Myocyte (in vitro differentiated cells): ENCODE data around the gene NLRP5. TPM values are rescaled to one million over a fixed set of nuclear protein-coding genes. Genes with fewer than 3 reads are reported as not detected.
"Not testable (repeated sequence)": the region's sequence is repeated elsewhere in the genome, so short reads cannot be mapped to it uniquely, and the experiment has no call there.

ENCODE experiments used
- DNase-seq: peaks from one replicate; pipeline ENCODE4 v3.0.0-alpha.2; 2012; ENCODE audit warnings: low read depth
- total RNA-seq: library from RNA; depleted of rRNA; stranded (reverse); fragments of >200 nt; gene quantifications from 2 replicates; pipeline ENCODE4 v1.2.3, GENCODE V29; 2014

NLRP5 gene
- total RNA-seq, 1 donor from 2014 or later = not detected

DNA sequence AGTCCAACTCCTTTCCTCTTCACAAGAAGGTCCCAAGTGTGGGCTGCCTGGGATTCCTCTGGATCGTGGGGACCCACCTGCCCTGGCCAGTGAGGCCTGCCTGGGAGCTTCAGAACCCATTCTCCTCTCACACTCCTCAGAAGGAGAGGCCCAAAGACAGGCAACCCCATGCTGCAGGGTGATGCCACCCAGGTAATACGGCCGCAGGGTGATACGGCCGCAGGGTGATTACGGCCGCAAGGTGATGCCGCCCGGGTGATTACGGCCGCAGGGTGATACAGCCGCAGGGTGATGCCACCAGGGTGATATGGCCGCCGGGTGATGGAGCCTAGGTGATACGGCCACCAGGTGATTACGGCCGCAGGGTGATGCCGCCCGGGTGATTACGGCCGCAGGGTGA, 111.7 kb downstream of the NLRP5 start:
- not testable (repeated sequence) for DNase-seq

DNA sequence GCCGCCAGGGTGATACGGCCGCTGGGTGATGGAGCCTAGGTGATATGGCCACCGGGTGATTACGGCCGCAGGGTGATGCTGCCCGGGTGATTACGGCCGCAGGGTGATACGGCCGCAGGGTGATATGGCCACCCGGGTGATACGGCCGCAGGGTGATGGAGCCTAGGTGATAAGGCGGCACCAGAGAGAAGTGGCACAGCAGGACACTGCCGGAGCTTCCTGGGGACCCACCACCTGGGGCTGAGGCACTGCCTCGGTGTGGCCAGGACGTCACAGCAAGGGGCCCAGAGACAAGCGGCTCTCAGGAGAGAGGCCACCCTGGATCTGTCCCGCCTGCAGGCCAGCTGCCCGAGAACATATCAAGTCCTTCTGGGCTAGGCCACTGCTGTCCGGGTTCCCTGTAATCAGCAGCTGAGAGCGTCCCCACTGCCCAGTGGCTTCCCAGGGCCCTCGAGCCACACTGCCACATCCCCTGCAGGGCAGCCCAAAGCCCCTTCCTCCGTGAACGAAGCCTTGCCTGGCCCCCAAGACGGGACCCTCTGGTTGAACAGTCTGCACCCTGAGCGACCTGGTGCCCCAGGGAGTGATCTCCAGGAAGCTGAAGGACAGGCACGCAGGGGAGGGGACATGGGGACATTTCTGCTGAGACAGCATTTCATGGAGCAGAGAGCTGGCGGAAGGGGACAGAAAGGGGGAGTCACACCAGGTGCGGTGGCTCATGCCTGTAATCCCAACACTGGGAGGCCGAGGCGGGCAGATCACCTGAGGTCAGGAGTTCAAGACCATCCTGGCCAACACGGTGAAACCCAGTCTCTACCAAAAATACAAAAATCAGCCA, 112.4 kb downstream of the NLRP5 start:
- no peak for DNase-seq

- no peak for DNase-seq
Measured at GRCh38 chr19:56099638-56100539, 113.3 kb downstream of the NLRP5 start.

DNA sequence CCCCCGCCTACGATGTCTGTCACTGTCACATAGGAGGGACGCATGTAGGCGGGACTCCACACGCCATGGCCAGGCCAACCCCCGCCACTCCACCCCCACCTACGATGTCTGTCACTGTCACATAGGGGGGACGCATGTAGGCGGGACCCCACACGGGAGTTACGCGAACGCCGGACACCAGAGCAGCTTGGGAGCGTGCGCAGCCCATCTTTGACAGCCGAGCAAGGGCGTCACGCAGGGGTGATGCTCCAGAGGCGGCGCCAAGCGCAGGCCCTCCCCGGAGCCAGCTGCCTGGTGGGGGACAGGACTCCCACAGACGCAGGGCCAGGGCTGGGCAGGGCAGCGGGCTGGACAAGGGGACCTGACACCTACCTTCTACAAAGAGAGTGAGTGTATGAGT, 114.5 kb downstream of the NLRP5 start:
- no peak for DNase-seq

DNA sequence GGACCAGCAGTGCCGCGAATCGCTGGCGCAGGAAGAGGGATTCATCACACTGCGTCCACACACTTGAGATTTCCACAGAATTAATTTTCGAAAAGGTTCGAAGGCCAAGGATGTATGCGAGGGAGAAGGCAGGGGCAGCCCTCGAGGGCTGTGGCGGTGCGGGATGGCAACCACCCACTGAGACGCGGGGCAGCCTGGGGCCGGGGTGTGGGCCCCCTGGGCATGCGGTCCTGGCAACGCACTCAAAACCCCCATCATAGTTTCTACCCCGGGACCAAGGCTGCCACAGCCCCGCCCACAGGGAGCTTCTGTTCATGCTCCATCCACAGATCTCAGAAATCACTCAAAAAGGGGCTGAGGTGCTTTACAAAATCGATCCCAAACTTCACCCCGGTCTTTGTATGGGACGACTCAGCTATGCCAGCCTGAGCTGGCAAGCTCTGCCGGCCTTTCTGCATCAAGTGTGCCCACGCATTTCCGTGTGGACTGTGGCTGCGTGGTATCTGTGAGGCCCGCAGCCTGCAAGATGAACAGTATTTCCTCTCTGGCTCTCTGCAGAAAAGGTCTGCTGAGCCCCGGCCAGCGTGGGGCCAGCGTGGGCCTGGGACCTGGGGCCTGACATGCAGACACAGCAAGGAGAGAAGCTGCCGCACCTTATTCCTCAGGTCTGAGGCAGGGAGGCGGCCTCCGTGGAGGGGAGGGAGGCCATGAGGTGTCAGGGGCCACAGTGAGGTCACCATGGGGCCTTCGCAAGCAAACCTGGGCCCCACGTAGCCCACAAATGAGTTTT, 115.4 kb downstream of the NLRP5 start:
- no peak for DNase-seq

DNA sequence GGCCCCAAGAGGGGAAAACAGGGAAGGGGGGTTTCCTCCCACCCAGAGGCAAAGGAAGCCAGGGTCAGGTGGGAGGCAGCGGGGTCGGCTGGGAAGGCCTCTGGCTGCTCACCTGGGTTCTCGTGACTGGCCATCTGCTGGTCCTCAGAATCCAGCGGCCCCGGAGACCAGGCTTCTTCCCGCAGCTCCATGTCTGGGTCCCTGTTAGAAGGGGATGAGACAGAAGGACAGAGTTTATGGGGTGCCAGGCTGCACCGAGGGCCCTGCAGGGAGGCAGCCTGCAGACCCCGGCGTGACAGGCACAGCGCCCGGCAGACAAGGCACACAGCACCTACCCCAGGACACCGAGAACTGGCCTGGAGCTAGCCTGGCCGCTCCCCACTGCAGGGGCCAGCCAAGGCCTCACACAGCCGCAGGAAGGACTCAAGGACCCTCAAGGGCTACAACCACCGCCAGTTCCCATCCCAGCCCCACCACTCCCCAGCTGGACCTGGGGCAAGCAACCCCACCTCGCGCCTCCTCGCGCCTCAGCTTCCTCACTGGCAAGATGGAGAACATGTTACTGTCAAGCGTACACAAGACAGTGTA, 116.5 kb downstream of the NLRP5 start:
- no peak for DNase-seq

DNA sequence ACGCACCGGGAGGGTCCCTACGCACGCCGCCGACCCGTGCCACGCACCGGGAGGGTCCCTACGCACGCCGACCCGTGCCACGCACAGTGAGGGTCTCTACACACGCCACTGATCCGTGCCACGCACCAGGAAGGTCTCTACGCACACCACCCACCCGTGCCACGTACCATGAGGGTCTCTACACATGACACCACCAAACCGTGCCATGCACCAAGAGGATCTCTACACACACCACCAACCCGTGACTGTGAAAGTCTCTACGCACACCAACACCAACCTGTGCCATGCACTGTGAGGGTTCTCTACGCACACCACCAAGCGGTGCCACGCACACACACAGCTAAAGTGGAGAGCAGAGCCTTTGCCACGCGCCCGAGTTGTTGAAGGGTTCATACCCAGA, 117.8 kb downstream of the NLRP5 start:
- no peak for DNase-seq

- DNase-seq = peak; percentile 24
Measured at GRCh38 chr19:56105090-56105701, 118.6 kb downstream of the NLRP5 start.

DNA sequence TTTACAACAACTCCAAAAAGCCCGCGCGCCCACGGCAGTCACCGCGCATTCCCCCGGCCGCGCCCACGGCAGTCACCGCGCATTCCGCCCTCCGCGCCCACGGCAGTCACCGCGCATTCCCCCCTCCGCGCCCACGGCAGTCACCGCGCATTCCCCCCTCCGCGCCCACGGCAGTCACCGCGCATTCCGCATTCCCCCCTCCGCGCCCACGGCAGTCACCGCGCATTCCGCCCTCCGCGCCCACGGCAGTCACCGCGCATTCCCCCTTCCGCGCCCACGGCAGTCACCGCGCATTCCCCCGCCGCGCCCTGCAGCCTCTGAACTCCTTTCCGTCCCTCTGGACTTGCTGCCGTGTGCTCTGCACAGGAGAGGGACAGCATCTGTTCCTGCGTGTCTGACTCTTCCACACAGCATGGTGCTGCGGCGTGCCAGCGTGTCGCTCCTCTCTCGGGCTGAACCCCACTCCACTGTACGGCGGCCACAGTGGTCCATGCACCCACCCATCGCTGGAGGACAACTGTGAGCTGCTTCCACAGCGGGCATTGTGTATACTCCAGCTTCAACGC, 119.3 kb downstream of the NLRP5 start:
- not testable (repeated sequence) for DNase-seq

GRCh38 chr19:56106397-56106849, 119.8 kb downstream of the NLRP5 start:
- DNase-seq = no peak

GRCh38 chr19:56106993-56107392, 120.4 kb downstream of the NLRP5 start:
- no peak for DNase-seq

- DNase-seq = no peak
Measured at GRCh38 chr19:56107626-56108351, 121.2 kb downstream of the NLRP5 start.

GRCh38 chr19:56108447-56109195, 122.0 kb downstream of the NLRP5 start:
- no peak for DNase-seq

DNA sequence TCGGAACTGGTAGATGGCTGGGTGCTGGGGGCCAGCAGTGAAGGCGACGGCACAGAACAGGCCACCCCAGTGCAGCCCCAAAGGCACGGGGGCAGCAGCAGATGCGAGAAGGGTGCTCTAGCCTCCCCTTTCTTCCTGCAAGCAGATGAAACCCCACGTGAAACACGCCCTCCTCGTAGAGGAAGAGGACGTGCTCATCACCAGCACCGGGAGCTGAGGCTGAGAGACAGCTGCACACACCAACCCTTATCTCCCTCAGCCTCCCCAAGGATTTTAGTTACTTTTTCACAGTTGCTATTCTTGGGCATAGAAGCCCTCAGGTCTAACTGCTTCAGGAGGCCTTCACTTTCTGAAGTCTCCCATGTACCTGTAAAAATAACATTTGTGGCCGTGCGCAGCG, 122.7 kb downstream of the NLRP5 start:
- peak; percentile 74 for DNase-seq

- DNase-seq = peak; percentile 68
Measured at GRCh38 chr19:56110515-56111448, 124.2 kb downstream of the NLRP5 start.
